Tibial nerve (tissue), 4 donors: ENCODE results near the gene IL22RA1.

Experiments
- EP300 ChIP-seq, 2 donors: sonication (generic); formaldehyde crosslinking; IDR thresholded peaks; one replicate each; pipeline ENCODE4 v1.6.1; 2017; ENCODE audit warnings: antibody characterized with exemption in 2 of 2, mild to moderate bottlenecking in 1 of 2
- POLR2A ChIP-seq, 2 donors: fragments of 450-650 bp; IDR thresholded peaks; one replicate each; pipeline ENCODE4 v1.6.1; 2017; ENCODE audit warnings: antibody characterized with exemption in 2 of 2, mild to moderate bottlenecking in 2 of 2, moderate library complexity in 2 of 2
- TF ChIP-seq, protein P1 (sequence below), 5 experiments: fragments of 200-600 bp in 3 of 5; fragments of 450-650 bp in 2 of 5; sonication (generic) in 3 of 5; IDR thresholded peaks; one replicate each; pipeline ENCODE4 v1.5.1; 2016 to 2019; ENCODE audit warnings: antibody characterized with exemption in 5 of 5, mild to moderate bottlenecking in 3 of 5, moderate library complexity in 2 of 5

DNA sequence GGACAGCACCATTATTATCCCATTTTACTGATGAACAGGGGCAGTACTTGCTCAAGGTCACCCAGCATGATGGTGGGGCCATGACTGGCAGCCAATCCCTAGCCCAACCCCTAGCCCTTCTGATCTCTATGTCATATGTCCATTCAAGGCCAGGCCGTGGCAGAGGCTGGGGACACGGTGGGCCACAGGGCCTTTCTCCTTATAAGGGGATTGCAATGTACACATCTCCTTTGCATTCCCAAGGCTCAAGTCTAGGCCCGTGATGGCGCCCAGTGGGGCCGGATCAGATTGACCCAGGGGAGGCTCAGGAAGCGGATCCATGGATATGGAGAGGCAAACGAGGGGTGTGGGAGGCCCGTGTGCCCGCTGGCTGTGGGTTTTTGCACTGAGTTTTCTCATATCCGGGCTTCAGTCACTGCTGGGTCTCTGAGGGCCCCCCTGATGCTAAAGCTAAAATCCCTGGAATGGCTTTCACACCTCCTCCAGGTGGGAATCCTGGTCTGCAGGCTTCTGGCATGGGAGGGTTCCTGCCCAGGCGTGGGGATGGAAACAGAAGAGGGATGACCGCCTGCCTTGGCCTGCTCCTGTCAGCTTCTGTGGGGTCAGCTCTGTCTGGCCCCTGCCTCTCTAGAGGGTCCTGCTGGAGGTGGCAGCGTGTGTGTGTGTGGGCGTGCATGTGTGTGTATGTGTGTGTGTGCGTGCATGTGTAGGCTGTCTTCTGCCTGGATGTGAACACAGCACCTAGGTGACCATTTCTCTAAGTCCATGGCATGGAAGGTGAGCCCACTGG lies 33.1 kb downstream of the IL22RA1 start:
- TF ChIP-seq, protein P1, sequence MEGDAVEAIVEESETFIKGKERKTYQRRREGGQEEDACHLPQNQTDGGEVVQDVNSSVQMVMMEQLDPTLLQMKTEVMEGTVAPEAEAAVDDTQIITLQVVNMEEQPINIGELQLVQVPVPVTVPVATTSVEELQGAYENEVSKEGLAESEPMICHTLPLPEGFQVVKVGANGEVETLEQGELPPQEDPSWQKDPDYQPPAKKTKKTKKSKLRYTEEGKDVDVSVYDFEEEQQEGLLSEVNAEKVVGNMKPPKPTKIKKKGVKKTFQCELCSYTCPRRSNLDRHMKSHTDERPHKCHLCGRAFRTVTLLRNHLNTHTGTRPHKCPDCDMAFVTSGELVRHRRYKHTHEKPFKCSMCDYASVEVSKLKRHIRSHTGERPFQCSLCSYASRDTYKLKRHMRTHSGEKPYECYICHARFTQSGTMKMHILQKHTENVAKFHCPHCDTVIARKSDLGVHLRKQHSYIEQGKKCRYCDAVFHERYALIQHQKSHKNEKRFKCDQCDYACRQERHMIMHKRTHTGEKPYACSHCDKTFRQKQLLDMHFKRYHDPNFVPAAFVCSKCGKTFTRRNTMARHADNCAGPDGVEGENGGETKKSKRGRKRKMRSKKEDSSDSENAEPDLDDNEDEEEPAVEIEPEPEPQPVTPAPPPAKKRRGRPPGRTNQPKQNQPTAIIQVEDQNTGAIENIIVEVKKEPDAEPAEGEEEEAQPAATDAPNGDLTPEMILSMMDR (IDR thresholded peaks at IDR 0.05), result no peak
- TF ChIP-seq EP300 (IDR thresholded peaks at IDR 0.05) (no peak), POLR2A (IDR thresholded peaks at IDR 0.05) (no peak)
